ENCODE data around the gene P2RX5. TPM values are rescaled to one million over a fixed set of nuclear protein-coding genes. Genes with fewer than 3 reads are reported as not detected.
A peak's percentile ranks its signal among the peaks of the same experiment; 100 is the strongest.

Gene P2RX5
- total RNA-seq, 1 experiment from 2014 or later, result 14.9 TPM

- Histone ChIP-seq H3K27me3 (ENCODE audit: control insufficient read depth, insufficient read depth, low read length) (no peaks in the 10 kb centered on the region), H3K9me3 (ENCODE audit: control insufficient read depth, insufficient read depth, low read depth, low read length) (no peaks in the 10 kb centered on the region), H3K4me1 (ENCODE audit: control insufficient read depth, insufficient read depth, low read length) (no peaks in the 10 kb centered on the region), H3K27ac (ENCODE audit: low read length) (no peak overlapping the region), H3K36me3 (ENCODE audit: control insufficient read depth, insufficient read depth, low read length) (no peaks in the 10 kb centered on the region), H3K4me3 (ENCODE audit: low read depth in 2 of 2, low read length in 2 of 2) (no peak overlapping the region)
- intact Hi-C loops (cut with micrococcal nuclease; ENCODE audit: unreplicated experiment), result no loop called here
- no TSS peak for BruUV-seq (replicated peaks)
- TF ChIP-seq REST (IDR thresholded peaks at IDR 0.05; ENCODE audit: insufficient read depth in 1 of 2, low read depth in 2 of 2, low read length in 1 of 2), result no peak
- no peak for TF ChIP-seq CTCF (IDR thresholded peaks at IDR 0.05)
- TF ChIP-seq SIN3A (IDR thresholded peaks at IDR 0.05; ENCODE audit: borderline replicate concordance, insufficient read depth, low read depth, low read length), result no peak
- no peak for TF ChIP-seq POLR2AphosphoS5 (IDR thresholded peaks at IDR 0.05; ENCODE audit: low read depth, low read length)
- no peak for TF ChIP-seq TCF7L2 (IDR thresholded peaks at IDR 0.05; ENCODE audit: low read depth, low read length)
- in situ Hi-C loops (cut with HindIII; ENCODE audit: low pct_unique_long_range_greater_than_20kb, low sequenced_read_pairs), result no loop called here
- ChIA-PET CTCF (interaction anchor here (0.6 kb wide), 1 partner anchor 264 kb away, joined by 3 read pairs; no protein-coding TSS in a partner anchor), POLR2A (no interaction called here)
- DNase-seq (ENCODE audit: low read depth, low spot score) (no peak), ATAC-seq (no peak)
Measured at GRCh38 chr17:3685174-3685573, 10.8 kb downstream of the P2RX5 start.

DNA sequence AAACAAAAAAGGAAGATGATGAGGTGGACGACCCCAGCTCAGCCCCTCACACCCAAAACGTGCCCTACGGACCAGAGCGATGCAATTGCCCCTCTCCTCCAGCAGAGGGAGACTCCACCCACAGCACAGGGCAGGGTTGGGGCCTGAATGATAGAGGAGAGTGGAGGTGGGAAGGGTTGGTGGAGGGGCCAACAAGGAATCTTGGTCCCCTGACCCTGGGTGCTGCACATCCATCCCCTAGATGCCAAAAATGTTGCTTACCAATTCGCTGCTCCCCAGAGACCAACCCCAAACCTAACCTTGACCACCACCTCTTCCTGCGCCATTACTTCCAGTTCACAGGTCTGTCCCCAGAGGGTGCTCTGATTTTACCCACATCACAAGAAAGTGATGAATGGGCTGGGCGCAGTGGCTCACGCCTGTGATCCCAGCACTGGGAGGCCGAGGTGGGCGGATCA lies 12.9 kb downstream of the P2RX5 start:
- CTCF ChIA-PET, result interaction anchor here (0.5 to 0.8 kb wide), 4 partner anchors 51 to 662 kb away, joined by 3 to 6 read pairs (median 4); no protein-coding TSS in a partner anchor

More for the DNA sequence above, 12.9 kb downstream of the P2RX5 start:
- Histone ChIP-seq H3K4me1 (ENCODE audit: control insufficient read depth, insufficient read depth, low read length) (no peaks in the 10 kb centered on the region), H3K9me3 (ENCODE audit: control insufficient read depth, insufficient read depth, low read depth, low read length) (no peaks in the 10 kb centered on the region), H3K27ac (ENCODE audit: low read length) (no peak overlapping the region), H3K36me3 (ENCODE audit: control insufficient read depth, insufficient read depth, low read length) (no peaks in the 10 kb centered on the region), H3K4me3 (ENCODE audit: low read depth in 2 of 2, low read length in 2 of 2) (no peak overlapping the region), H3K27me3 (ENCODE audit: control insufficient read depth, insufficient read depth, low read length) (no peaks in the 10 kb centered on the region)
- POLR2A ChIA-PET, result no interaction called here
- no TSS peak for BruUV-seq (replicated peaks)
- ATAC-seq, result peak; percentile 85
- intact Hi-C loops (cut with micrococcal nuclease; ENCODE audit: unreplicated experiment), result no loop called here
- TF ChIP-seq POLR2AphosphoS5 (IDR thresholded peaks at IDR 0.05; ENCODE audit: low read depth, low read length), result no peak
- TF ChIP-seq REST (IDR thresholded peaks at IDR 0.05; ENCODE audit: insufficient read depth in 1 of 2, low read depth in 2 of 2, low read length in 1 of 2), result no peak
- TF ChIP-seq TCF7L2 (IDR thresholded peaks at IDR 0.05; ENCODE audit: low read depth, low read length), result no peak
- no peak for TF ChIP-seq SIN3A (IDR thresholded peaks at IDR 0.05; ENCODE audit: borderline replicate concordance, insufficient read depth, low read depth, low read length)
- TF ChIP-seq CTCF (IDR thresholded peaks at IDR 0.05), result peak; percentile 97
- in situ Hi-C loops (cut with HindIII; ENCODE audit: low pct_unique_long_range_greater_than_20kb, low sequenced_read_pairs), result no loop called here
- peak; percentile 60 for DNase-seq (ENCODE audit: low read depth, low spot score)

Measured in Panc1 (cell line).